HCT116 (cell line): ENCODE results near the gene SKP2.

Experiments
- POLR2A ChIP-seq: IDR thresholded peaks from 2 replicates; pipeline ENCODE4 v1.7.0; 2011; ENCODE audit warnings: borderline replicate concordance; ENCODE audit not compliant: insufficient read depth, insufficient read length; ENCODE audit errors: extremely low read depth
- TF ChIP-seq, protein P1 (sequence below), 3 experiments: fragments of 200-600 bp in 1 of 3; sonication (generic) in 1 of 3; IDR thresholded peaks in 2 of 3; conservative IDR thresholded peaks in 1 of 3; 2 replicates each; pipeline ENCODE4 v1.5.1; 2012 to 2017; ENCODE audit warnings: low read depth in 2 of 3, low read length in 2 of 3, antibody characterized with exemption in 1 of 3, borderline replicate concordance in 1 of 3, control low read depth in 1 of 3, mild to moderate bottlenecking in 1 of 3, mixed read lengths in 1 of 3, mixed run types in 1 of 3, moderate library complexity in 1 of 3; ENCODE audit not compliant: insufficient read depth in 1 of 3

- TF ChIP-seq POLR2A = no peak
- TF ChIP-seq, protein P1, sequence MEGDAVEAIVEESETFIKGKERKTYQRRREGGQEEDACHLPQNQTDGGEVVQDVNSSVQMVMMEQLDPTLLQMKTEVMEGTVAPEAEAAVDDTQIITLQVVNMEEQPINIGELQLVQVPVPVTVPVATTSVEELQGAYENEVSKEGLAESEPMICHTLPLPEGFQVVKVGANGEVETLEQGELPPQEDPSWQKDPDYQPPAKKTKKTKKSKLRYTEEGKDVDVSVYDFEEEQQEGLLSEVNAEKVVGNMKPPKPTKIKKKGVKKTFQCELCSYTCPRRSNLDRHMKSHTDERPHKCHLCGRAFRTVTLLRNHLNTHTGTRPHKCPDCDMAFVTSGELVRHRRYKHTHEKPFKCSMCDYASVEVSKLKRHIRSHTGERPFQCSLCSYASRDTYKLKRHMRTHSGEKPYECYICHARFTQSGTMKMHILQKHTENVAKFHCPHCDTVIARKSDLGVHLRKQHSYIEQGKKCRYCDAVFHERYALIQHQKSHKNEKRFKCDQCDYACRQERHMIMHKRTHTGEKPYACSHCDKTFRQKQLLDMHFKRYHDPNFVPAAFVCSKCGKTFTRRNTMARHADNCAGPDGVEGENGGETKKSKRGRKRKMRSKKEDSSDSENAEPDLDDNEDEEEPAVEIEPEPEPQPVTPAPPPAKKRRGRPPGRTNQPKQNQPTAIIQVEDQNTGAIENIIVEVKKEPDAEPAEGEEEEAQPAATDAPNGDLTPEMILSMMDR (IDR thresholded peaks at IDR 0.05 in 2 of 3, conservative IDR thresholded peaks at IDR 0.05 in 1 of 3; ENCODE audit: borderline replicate concordance in 1 of 3, insufficient read depth in 1 of 3, low read depth in 2 of 3, low read length in 2 of 3) = no peak
Measured at GRCh38 chr5:36136581-36136980, 15.3 kb upstream of the SKP2 start.
